CD4-positive, alpha-beta T cell (primary cell): ENCODE results near the gene GALR3. TPM values are rescaled to one million over a fixed set of nuclear protein-coding genes. Genes with fewer than 3 reads are reported as not detected.
A peak's percentile ranks its signal among the peaks of the same experiment; 100 is the strongest.

Experiments used
- ATAC-seq: fragments of 200-7000 bp; cut with Tn5 transposase; one replicate; pipeline ENCODE4 v1.10.0; 2022; ENCODE audit warnings: mild to moderate bottlenecking; ENCODE audit not compliant: poor library complexity
- CTCF ChIA-PET: fragments of 350-600 bp; sonication (Branson Sonifier 250); formaldehyde crosslinking; loops from one replicate; lab custom pipeline; 2021; ENCODE audit warnings: antibody characterized with exemption, inconsistent platforms; lab: Charles Lee
- POLR2A ChIA-PET: fragments of 350-600 bp; sonication (Branson Sonifier 250); formaldehyde crosslinking; loops from one replicate; lab custom pipeline; 2021; ENCODE audit warnings: antibody characterized with exemption, inconsistent platforms; lab: Charles Lee
- DNase-seq, 14 experiments: peaks; one replicate each; pipeline ENCODE4 v3.0.0-alpha.2; 2013 to 2020; ENCODE audit warnings: mixed read lengths in 2 of 14
- H3K27ac ChIP-seq, 2 donors: one replicate each; pipeline versions ENCODE4 v1.5.1 to v1.7.0; 2013; ENCODE audit warnings: low read length in 2 of 2, low read depth in 1 of 2, mild to moderate bottlenecking in 1 of 2
- H3K27me3 ChIP-seq, 2 experiments: 1 replicate in 1 of 2; 2 replicates in 1 of 2; pipeline versions ENCODE4 v1.6.1 to v1.7.0; 2013; ENCODE audit warnings: low read length in 2 of 2, control low read depth in 1 of 2, mild to moderate bottlenecking in 1 of 2, moderate library complexity in 1 of 2; ENCODE audit not compliant: insufficient read depth in 2 of 2, control insufficient read depth in 1 of 2
- H3K36me3 ChIP-seq: one replicate; pipeline ENCODE4 v1.6.1; 2013; ENCODE audit warnings: low read length, control low read depth; ENCODE audit not compliant: insufficient read depth
- H3K4me1 ChIP-seq: one replicate; pipeline ENCODE4 v1.6.1; 2013; ENCODE audit warnings: low read length, control low read depth; ENCODE audit not compliant: insufficient read depth
- H3K4me3 ChIP-seq: one replicate; pipeline ENCODE4 v1.5.1; 2013; ENCODE audit warnings: mild to moderate bottlenecking, low read length, moderate library complexity
- H3K9me3 ChIP-seq, 2 experiments: 1 replicate in 1 of 2; 2 replicates in 1 of 2; pipeline versions ENCODE4 v1.6.1 to v1.7.0; 2013; ENCODE audit warnings: low read length in 2 of 2, mild to moderate bottlenecking in 2 of 2, control low read depth in 1 of 2, moderate library complexity in 1 of 2; ENCODE audit not compliant: control insufficient read depth in 1 of 2, insufficient read depth in 1 of 2
- H3K27ac Mint-ChIP-seq: one replicate; pipeline ENCODE4 v1.8.0; 2020; ENCODE audit warnings: mixed read lengths
- H3K27me3 Mint-ChIP-seq: one replicate; pipeline ENCODE4 v1.8.0; 2021; ENCODE audit warnings: mixed read lengths
- H3K36me3 Mint-ChIP-seq: one replicate; pipeline ENCODE4 v1.8.0; 2021; ENCODE audit warnings: low read depth, mixed read lengths
- H3K4me1 Mint-ChIP-seq: one replicate; pipeline ENCODE4 v1.8.0; 2021; ENCODE audit warnings: low read depth, mixed read lengths
- H3K4me3 Mint-ChIP-seq: one replicate; pipeline ENCODE4 v1.8.0; 2020; ENCODE audit warnings: mild to moderate bottlenecking, mixed read lengths
- H3K9me3 Mint-ChIP-seq: one replicate; pipeline ENCODE4 v1.8.0; 2020; ENCODE audit warnings: mixed read lengths
- CTCF ChIP-seq: fragments of 200-600 bp; IDR thresholded peaks from one replicate; pipeline ENCODE4 v1.8.0; 2022; ENCODE audit warnings: antibody characterized with exemption, mild to moderate bottlenecking
- intact Hi-C, 2 experiments: fragments of 100-400 bp; cut with DNase I in 1 of 2; cut with micrococcal nuclease in 1 of 2; formaldehyde crosslinking; loops; one replicate each; pipeline versions ENCODE4 v1.15.1 to v1.9.0; 2023 to 2025; cut with DNase I, micrococcal nuclease
- total RNA-seq, 174 experiments: library from RNA in 2 of 174; stranded (reverse) in 2 of 174; gene quantifications; one replicate each; pipeline ENCODE4 v1.2.3 and lab custom pipeline; 2021 to 2026

GALR3 gene
- total RNA-seq, 2 experiments from 2014 or later, result not detected

DNA sequence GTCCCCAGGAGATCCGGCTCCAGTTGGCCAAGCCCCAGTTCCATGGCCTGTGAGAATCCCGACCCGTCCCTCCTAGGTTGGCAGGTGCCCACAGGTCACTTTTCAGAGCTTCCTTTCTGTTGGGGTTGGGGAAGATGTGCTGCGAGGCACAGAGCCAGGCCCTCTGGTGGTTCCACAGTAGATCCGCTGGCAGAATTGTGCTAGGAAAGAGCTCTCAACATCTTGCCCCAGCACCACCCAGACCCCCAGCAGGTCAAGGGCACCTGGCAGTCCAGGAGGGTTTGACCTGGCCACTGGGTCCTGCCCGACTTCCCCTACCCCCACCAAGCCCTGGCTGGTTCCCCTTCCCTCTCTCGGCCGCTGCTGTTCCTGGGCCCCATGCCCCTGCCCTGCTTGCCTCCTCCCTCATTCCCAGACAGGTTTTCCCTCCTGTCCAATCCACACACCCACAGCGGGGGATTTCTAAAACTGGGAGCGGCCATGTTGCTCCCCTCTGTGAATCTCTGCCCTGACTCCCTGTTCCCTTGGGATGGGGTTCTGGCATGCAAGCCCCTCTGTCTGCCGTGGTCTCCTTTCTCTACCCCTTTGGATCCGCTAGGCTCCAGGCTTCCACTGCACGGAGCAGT, 41.6 kb upstream of the GALR3 start:
- Mint-ChIP-seq H3K36me3 (no peaks in the 10 kb centered on the region), H3K9me3 (no peaks in the 10 kb centered on the region), H3K4me3 (no peak overlapping the region), H3K27me3 (peaks cover 4% of the 10 kb centered on the region), H3K4me1 (no peaks in the 10 kb centered on the region), H3K27ac (no peak overlapping the region)
- Histone ChIP-seq H3K27ac (no peak overlapping the region), H3K4me3 (no peak overlapping the region), H3K4me1 (no peaks in the 10 kb centered on the region), H3K27me3 (no peaks in the 10 kb centered on the region), H3K36me3 (no peaks in the 10 kb centered on the region), H3K9me3 (no peaks in the 10 kb centered on the region)
- TF ChIP-seq CTCF, result no peak
- CTCF ChIA-PET, result no interaction called here
- DNase-seq, result peak in 1 of 14 experiments; percentile 11
- no peak for ATAC-seq
- POLR2A ChIA-PET, result no interaction called here
- intact Hi-C loops, result no loop called here

- POLR2A ChIA-PET, result no interaction called here
- CTCF ChIA-PET, result no interaction called here
- no peaks in the 10 kb centered on the region for H3K36me3 ChIP-seq
- Mint-ChIP-seq H3K4me3 (no peak overlapping the region), H3K9me3 (no peaks in the 10 kb centered on the region), H3K36me3 (no peaks in the 10 kb centered on the region), H3K27ac (no peak overlapping the region), H3K27me3 (peaks cover 4% of the 10 kb centered on the region), H3K4me1 (no peaks in the 10 kb centered on the region)
- H3K27me3 ChIP-seq, result no peaks in the 10 kb centered on the region
- no peak overlapping the region for H3K27ac ChIP-seq
- ATAC-seq (no peak), DNase-seq (no peak)
- TF ChIP-seq CTCF, result no peak
- intact Hi-C loops, result no loop called here
- H3K4me3 ChIP-seq, result no peak overlapping the region
- no peaks in the 10 kb centered on the region for H3K9me3 ChIP-seq
- no peaks in the 10 kb centered on the region for H3K4me1 ChIP-seq
Measured at GRCh38 chr22:37782340-37783168, 40.6 kb upstream of the GALR3 start.

GRCh38 chr22:37784829-37785495, 38.2 kb upstream of the GALR3 start:
- no peak overlapping the region for H3K27ac Mint-ChIP-seq
- no peaks in the 10 kb centered on the region for H3K36me3 ChIP-seq
- no peaks in the 10 kb centered on the region for H3K9me3 ChIP-seq
- H3K27me3 ChIP-seq, result no peaks in the 10 kb centered on the region
- peaks cover 4% of the 10 kb centered on the region for H3K27me3 Mint-ChIP-seq
- H3K4me1 ChIP-seq, result no peaks in the 10 kb centered on the region
- intact Hi-C loops, result no loop called here
- H3K9me3 Mint-ChIP-seq, result no peaks in the 10 kb centered on the region
- H3K4me1 Mint-ChIP-seq, result no peaks in the 10 kb centered on the region
- no peak overlapping the region for H3K27ac ChIP-seq
- H3K4me3 ChIP-seq, result no peak overlapping the region
- POLR2A ChIA-PET, result no interaction called here
- ATAC-seq, result no peak
- no peak for TF ChIP-seq CTCF
- H3K36me3 Mint-ChIP-seq, result no peaks in the 10 kb centered on the region
- DNase-seq, result no peak
- H3K4me3 Mint-ChIP-seq, result no peak overlapping the region
- CTCF ChIA-PET, result no interaction called here
